ENCODE measurements around the gene SARS1.
"Not testable (repeated sequence)": the region's sequence is repeated elsewhere in the genome, so short reads cannot be mapped to it uniquely, and the experiment has no call there.

The SARS1 gene

DNA sequence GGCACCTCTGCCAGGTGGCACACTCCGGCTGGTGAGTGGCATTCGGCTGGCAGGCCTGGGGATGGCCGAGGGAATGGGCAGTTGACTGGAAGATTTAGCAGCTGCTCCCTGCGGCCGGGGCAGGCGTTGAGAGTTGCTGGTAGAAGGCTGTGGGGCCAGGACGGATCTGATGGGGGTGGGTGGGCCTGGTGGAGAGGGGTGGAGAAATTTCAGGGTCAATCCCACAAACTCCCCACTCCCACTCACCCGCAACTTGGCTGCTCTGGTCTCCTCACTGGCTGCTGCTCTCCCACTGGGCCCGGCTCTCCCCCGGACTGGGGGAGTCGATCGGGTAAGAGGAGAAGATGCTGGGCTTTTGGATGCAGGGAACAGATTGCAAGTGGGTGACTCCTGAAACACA, 67.1 kb downstream of the SARS1 start:
- TF ChIP-seq, protein P1, sequence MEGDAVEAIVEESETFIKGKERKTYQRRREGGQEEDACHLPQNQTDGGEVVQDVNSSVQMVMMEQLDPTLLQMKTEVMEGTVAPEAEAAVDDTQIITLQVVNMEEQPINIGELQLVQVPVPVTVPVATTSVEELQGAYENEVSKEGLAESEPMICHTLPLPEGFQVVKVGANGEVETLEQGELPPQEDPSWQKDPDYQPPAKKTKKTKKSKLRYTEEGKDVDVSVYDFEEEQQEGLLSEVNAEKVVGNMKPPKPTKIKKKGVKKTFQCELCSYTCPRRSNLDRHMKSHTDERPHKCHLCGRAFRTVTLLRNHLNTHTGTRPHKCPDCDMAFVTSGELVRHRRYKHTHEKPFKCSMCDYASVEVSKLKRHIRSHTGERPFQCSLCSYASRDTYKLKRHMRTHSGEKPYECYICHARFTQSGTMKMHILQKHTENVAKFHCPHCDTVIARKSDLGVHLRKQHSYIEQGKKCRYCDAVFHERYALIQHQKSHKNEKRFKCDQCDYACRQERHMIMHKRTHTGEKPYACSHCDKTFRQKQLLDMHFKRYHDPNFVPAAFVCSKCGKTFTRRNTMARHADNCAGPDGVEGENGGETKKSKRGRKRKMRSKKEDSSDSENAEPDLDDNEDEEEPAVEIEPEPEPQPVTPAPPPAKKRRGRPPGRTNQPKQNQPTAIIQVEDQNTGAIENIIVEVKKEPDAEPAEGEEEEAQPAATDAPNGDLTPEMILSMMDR (IDR thresholded peaks at IDR 0.05; ENCODE audit: extremely low read depth, insufficient read depth, missing control alignments) = no peak
- in situ Hi-C loops (cut with MboI; ENCODE audit: low pct_unique_long_range_greater_than_20kb, low sequenced_read_pairs, unreplicated experiment) = no loop called here
- DNase-seq (ENCODE audit: low spot score) = no peak

DNA sequence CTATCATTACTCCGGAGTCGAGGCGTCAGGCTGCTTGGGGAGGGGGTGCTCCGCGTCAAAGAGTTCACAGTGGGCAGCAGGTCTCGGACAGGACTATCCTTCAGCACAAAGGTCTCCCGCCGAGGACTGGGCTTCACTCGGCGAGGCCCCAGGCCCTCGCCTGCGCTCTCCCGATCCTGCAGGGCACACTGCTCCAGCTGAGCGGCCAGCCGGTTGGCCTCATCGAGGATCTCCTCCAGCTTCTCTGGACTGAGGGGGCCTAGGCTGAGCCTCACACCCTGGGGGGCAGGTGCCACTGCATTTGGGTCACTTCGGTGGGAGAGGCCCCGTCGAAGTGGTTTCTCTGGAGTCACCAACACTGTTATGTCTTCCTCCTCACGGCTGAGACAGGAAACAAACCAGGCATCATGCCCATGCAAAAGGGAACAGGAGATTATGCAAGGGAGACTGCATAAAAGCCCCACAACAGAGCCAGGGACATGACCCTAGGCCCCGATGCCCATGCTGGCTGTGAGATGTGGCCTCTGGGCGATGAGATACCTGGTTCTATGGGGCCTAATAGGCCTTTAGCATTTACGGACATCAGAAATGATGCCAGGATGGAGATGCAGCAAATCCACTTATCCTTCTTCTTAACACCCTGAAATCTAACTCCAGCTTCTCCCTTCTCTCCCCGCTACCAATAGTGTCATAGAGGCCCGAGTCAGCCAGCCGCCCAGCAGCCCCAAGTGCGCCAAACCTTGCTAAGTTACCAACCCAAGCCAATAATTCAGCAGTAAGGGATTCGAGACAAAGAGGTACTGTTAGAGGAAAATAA, 68.2 kb downstream of the SARS1 start:
- DNase-seq (ENCODE audit: low spot score) = no peak
- in situ Hi-C loops (cut with MboI; ENCODE audit: low pct_unique_long_range_greater_than_20kb, low sequenced_read_pairs, unreplicated experiment) = no loop called here
- TF ChIP-seq, protein P1 (IDR thresholded peaks at IDR 0.05; ENCODE audit: extremely low read depth, insufficient read depth, missing control alignments) = no peak

DNA sequence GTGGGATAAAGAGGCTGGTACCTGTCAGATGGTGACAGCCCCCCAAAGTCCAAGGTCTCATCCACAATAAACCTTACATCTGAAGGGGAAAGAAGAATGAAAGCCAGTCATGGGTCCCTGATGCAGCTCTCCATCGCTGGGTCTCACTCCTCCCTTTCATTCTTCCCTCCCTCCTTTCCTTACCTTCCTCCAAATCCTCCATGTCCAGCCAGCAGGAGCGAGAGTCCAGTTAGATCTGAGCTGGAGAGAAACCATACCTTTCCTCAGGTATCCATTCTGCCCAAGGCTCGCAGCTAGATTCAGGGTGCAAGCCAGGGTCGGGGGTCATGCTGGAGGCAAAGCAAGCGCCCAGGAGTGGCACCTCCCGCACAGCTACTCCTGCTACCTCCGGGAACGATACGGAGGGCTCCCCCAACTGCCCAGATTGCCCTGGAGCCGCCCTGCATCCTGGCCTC, 68.8 kb downstream of the SARS1 start:
- TF ChIP-seq, protein P1 (IDR thresholded peaks at IDR 0.05; ENCODE audit: extremely low read depth, insufficient read depth, missing control alignments) = no peak
- DNase-seq (ENCODE audit: low spot score) = no peak
- in situ Hi-C loops (cut with MboI; ENCODE audit: low pct_unique_long_range_greater_than_20kb, low sequenced_read_pairs, unreplicated experiment) = no loop called here

DNA sequence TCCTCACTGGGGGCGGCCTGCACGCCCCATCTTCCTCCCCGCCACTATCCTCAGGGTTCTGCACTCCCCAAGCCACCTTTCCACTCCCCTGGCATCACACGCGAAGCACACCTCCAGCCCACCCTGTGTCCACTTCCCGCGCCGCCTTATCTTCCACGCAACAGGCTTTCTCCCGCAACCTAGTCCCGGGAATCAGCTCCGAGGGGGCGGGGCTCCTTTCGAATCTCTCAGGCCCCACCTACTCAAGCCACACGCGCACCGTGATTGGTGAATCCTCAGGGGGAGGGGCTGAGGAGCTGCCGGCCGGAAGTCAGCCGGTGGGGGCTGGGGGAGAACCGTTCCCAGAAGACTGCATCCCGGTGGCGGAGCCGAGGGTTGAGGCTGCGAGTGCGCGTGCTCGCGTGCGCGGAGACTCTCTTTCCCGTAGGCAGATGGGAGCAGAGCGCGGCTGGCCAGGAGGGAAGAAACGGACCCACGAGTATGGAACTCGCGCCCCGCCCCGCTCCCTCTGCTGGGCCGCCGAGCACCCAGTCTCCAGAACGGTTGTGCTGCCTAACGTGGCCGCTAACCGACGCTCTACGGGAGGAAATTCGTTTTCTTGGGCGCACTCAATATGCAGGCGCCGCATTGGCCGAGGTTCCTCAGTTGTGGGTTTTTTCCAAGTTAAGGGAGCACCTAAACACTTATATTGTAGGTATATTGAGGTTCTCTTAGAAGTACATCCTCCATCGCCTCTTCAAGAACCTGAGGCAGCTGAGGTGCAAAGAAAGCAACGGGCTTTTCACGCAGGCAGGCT, 69.4 kb downstream of the SARS1 start, which contains the start of gene PSRC1:
PSRC1 (minus strand) TSS at position 194 of the 796 bp plus-strand sequence.
- DNase-seq (ENCODE audit: low spot score) = peak; percentile 96
- TF ChIP-seq, protein P1 (IDR thresholded peaks at IDR 0.05; ENCODE audit: extremely low read depth, insufficient read depth, missing control alignments) = no peak
- in situ Hi-C loops (cut with MboI; ENCODE audit: low pct_unique_long_range_greater_than_20kb, low sequenced_read_pairs, unreplicated experiment) = no loop called here

DNA sequence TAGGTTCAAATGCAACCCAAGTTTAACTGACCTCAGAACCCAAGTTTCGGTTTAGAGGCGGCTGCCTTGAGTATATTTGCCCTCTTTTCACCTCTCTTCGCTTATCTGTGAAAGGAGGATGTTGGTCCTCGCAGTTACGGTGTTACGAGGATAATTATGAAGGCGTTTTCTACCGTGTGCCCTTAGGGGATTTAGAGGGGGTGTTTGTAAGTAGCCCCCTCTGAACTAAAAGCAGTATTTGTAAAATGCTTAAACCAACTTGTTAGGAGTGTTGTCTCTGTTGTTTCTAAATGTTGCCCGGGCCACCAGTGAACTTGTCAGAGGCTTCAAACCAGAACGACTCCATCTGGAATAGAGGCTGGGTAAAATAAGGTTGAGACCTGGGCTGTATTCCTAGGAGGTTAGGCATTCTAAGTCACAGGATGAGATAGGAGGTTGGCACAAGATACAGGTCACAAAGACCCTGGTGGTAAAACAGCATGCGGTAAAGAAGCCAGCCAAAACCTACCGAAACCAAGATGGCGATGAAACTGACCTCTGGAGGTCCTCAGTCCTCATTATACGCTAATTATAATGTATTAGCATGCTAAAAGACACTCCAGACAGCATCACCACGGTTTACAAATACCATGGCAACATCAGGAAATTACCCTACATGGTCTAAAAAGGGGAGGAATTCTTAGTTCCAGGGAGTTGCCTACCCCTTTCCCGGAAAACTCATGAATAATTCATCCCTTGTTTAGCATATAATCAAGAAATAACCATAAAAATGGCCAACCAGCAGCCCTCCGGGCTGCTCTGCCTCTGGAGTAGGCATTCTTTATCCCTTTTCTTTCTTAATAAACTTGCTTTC, 70.3 kb downstream of the SARS1 start:
- in situ Hi-C loops (cut with MboI; ENCODE audit: low pct_unique_long_range_greater_than_20kb, low sequenced_read_pairs, unreplicated experiment) = no loop called here
- no peak for DNase-seq (ENCODE audit: low spot score)
- TF ChIP-seq, protein P1 (IDR thresholded peaks at IDR 0.05; ENCODE audit: extremely low read depth, insufficient read depth, missing control alignments) = no peak

DNA sequence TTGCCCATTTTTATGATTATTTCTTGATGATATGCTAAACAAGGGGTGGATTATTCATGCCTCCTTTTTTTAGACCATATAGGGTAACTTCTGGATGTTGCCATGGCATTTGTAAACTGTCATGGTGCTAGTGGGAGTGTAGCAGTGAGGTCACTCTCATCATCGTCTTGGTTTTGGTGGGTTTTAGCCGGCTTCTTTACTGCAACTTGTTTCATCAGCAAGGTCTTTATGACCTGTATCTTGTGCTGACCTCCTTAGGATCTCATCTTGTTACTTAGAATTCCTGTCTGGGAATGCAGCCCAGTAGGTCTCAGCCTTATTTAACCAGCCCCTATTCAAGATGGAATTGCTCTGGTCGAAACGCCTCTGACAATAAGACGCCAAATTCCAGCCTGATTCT, 73.0 kb downstream of the SARS1 start:
- DNase-seq (ENCODE audit: low spot score); in situ Hi-C loops (cut with MboI; ENCODE audit: low pct_unique_long_range_greater_than_20kb, low sequenced_read_pairs, unreplicated experiment): not testable (repeated sequence)
